UCSD-AML1 (cell line): ENCODE measurements around the gene KDELR3.

Source experiments
- DNase-seq: peaks from one replicate; lab custom pipeline; 2025; ENCODE audit not compliant: unreplicated experiment; lab: John Stamatoyannopoulos, UW

The KDELR3 gene

GRCh38 chr22:38481162-38481870 lies 13.4 kb downstream of the KDELR3 start:
- no peak for DNase-seq

- DNase-seq, result no peak
These were observed 14.0 kb downstream of the KDELR3 start for GRCh38 chr22:38481871-38482332.

GRCh38 chr22:38482662-38483308 lies 14.9 kb downstream of the KDELR3 start:
- DNase-seq, result no peak

GRCh38 chr22:38484244-38484643 lies 16.3 kb downstream of the KDELR3 start:
- no peak for DNase-seq

- no peak for DNase-seq
These were observed 17.9 kb downstream of the KDELR3 start for GRCh38 chr22:38485783-38486182.

GRCh38 chr22:38487946-38488345 lies 20.1 kb downstream of the KDELR3 start:
- no peak for DNase-seq

GRCh38 chr22:38489142-38489541 lies 21.2 kb downstream of the KDELR3 start:
- no peak for DNase-seq

GRCh38 chr22:38489561-38490145 lies 21.8 kb downstream of the KDELR3 start:
- DNase-seq, result no peak

- DNase-seq, result no peak
These were observed 22.6 kb downstream of the KDELR3 start for GRCh38 chr22:38490475-38490874.

- DNase-seq, result no peak
These were observed 23.0 kb downstream of the KDELR3 start for GRCh38 chr22:38490915-38491314.

- DNase-seq, result no peak
These were observed 23.9 kb downstream of the KDELR3 start for GRCh38 chr22:38491707-38492348.

- no peak for DNase-seq
These were observed 26.6 kb downstream of the KDELR3 start for GRCh38 chr22:38494498-38494897.

GRCh38 chr22:38494939-38495338 lies 27.0 kb downstream of the KDELR3 start:
- DNase-seq, result no peak

- DNase-seq, result no peak
These were observed 30.0 kb downstream of the KDELR3 start for GRCh38 chr22:38497869-38498268.

GRCh38 chr22:38501797-38502672 lies 34.1 kb downstream of the KDELR3 start:
- no peak for DNase-seq

GRCh38 chr22:38503021-38503420 lies 35.1 kb downstream of the KDELR3 start:
- no peak for DNase-seq

- peak; percentile 43 for DNase-seq
These were observed 37.0 kb downstream of the KDELR3 start for GRCh38 chr22:38504731-38505540.

- peak; percentile 60 for DNase-seq
These were observed 37.7 kb downstream of the KDELR3 start for GRCh38 chr22:38505541-38506117.

- peak; percentile 95 for DNase-seq
These were observed 38.4 kb downstream of the KDELR3 start, which contains the start of gene DDX17 for GRCh38 chr22:38506118-38506962. Gene DDX17, minus strand, starts transcription at chr22:38506311.
